ENCODE data around the gene CD82.

CD82 gene

DNA sequence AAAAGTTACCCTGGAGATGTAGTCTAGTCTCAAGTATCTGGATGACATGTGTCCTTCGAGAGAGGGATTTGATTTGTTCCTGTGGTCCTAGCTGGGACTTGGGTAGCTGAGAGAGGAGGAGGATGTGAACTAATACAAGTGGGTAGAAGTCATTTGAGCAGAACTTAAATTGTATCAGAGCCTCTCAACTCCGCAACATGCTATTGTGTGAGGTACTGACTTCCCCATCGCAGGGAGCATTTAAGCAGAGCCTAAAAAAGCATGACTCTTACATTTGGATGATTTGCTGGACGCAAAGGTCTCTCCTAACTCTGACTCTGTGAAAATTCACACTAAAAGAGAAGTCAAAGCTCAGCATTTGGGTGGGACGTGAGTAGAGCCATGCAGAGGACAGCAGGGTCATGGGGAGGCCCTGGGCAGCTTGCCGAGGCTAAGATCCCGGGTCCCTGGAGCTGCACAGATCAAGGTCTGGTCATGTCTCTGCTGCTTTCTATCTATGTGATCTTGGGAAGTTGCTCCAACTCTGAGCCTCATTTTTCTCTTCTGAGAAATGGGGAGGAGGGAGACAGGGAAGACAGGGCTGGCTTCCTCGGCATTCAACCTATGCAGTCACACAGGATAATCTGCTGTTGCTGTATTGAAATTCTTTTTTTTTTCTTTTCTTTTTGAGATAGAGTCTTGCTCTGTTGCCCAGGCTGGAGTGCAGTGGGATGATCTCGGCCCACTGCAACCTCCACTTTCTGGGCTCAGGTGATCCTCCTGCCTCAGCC lies 44.9 kb downstream of the CD82 start:
- Histone ChIP-seq H3K9ac (ENCODE audit: insufficient read length, low read depth) (no peak overlapping the region), H3K9me3 (ENCODE audit: insufficient read depth, low read length) (no peaks in the 10 kb centered on the region), H3K4me1 (ENCODE audit: insufficient read depth, insufficient read length) (peaks cover 16% of the 10 kb centered on the region), H3K4me3 (ENCODE audit: insufficient read length, low read depth) (no peak overlapping the region), H3K36me3 (ENCODE audit: insufficient read depth, insufficient read length, low read length) (no peaks in the 10 kb centered on the region), H3K27me3 (ENCODE audit: insufficient read depth, insufficient read length) (no peaks in the 10 kb centered on the region)
- TF ChIP-seq SUZ12 (IDR thresholded peaks at IDR 0.05; ENCODE audit: extremely low read depth, insufficient read depth, insufficient read length): no peak
- no peak for TF ChIP-seq YY1 (IDR thresholded peaks at IDR 0.05; ENCODE audit: insufficient read depth, insufficient read length)
- TF ChIP-seq ZNF274 (IDR thresholded peaks at IDR 0.05; ENCODE audit: low read depth, low read length): no peak
- DNase-seq (ENCODE audit: low read depth, low spot score): no peak

DNA sequence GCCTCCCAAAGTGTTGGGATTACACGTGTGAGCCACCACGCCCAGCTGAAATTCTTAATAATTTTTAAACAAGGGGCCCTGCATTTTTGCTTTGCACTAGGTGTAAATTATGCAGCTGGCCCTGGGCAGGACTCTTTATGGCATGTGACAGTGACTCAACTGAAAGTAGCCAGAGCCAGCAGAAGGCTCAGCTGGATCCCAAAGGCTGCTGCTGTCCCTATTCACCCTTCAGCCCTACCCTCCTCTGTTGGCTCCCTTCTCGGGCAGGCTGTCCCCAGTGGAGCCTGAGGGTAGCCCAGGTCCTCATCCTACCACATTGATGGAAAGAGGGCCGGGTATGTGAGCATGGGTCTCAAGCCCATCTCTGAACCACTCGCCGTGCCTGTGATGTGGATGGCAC lies 45.6 kb downstream of the CD82 start:
- H3K4me3 ChIP-seq (ENCODE audit: insufficient read length, low read depth): no peak overlapping the region
- no peaks in the 10 kb centered on the region for H3K9me3 ChIP-seq (ENCODE audit: insufficient read depth, low read length)
- DNase-seq (ENCODE audit: low read depth, low spot score): no peak
- H3K4me1 ChIP-seq (ENCODE audit: insufficient read depth, insufficient read length): peaks cover 18% of the 10 kb centered on the region
- no peaks in the 10 kb centered on the region for H3K27me3 ChIP-seq (ENCODE audit: insufficient read depth, insufficient read length)
- TF ChIP-seq SUZ12 (IDR thresholded peaks at IDR 0.05; ENCODE audit: extremely low read depth, insufficient read depth, insufficient read length) (no peak), ZNF274 (IDR thresholded peaks at IDR 0.05; ENCODE audit: low read depth, low read length) (no peak), YY1 (IDR thresholded peaks at IDR 0.05; ENCODE audit: insufficient read depth, insufficient read length) (no peak)
- H3K9ac ChIP-seq (ENCODE audit: insufficient read length, low read depth): no peak overlapping the region
- H3K36me3 ChIP-seq (ENCODE audit: insufficient read depth, insufficient read length, low read length): no peaks in the 10 kb centered on the region

DNA sequence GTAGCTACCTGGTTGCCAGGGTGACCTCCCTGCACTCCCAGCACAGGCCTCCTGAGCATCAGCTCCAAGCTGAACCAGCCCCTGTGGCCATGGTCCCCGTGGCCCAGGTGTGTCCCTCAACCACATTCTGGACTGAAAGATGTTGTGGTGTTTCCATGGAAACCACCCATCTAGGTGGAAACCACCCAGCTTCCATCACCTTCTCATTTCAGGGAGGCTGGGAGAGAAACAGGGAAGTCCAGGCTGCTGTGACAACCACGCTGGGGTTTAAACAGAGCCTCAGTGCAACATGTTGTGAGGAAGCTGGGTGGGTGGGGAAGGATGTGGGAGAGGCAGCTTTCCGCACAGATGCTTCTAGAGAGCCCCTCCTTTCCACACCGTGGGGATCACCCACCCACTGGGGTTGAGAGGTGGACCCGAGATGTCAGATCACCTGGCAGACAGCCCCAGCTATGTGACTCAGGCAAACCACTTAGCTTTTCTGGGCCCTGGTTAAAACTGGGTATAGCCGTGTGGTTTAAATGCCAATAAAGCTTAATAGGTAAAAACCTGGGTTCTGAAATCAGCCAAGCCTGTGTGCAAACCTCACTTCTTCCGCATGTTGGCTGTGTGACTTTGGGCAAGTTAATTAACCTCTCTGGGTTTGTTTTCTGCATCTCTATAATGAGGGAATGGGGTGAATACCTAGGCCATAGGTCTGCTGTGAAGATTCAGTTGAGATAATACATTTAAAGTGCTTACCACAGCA lies 46.4 kb downstream of the CD82 start:
- no peak overlapping the region for H3K4me3 ChIP-seq (ENCODE audit: insufficient read length, low read depth)
- H3K4me1 ChIP-seq (ENCODE audit: insufficient read depth, insufficient read length): peaks cover 18% of the 10 kb centered on the region
- no peaks in the 10 kb centered on the region for H3K27me3 ChIP-seq (ENCODE audit: insufficient read depth, insufficient read length)
- H3K9me3 ChIP-seq (ENCODE audit: insufficient read depth, low read length): no peaks in the 10 kb centered on the region
- DNase-seq (ENCODE audit: low read depth, low spot score): no peak
- H3K36me3 ChIP-seq (ENCODE audit: insufficient read depth, insufficient read length, low read length): no peaks in the 10 kb centered on the region
- no peak overlapping the region for H3K9ac ChIP-seq (ENCODE audit: insufficient read length, low read depth)
- TF ChIP-seq ZNF274 (IDR thresholded peaks at IDR 0.05; ENCODE audit: low read depth, low read length): no peak
- TF ChIP-seq YY1 (IDR thresholded peaks at IDR 0.05; ENCODE audit: insufficient read depth, insufficient read length): no peak
- no peak for TF ChIP-seq SUZ12 (IDR thresholded peaks at IDR 0.05; ENCODE audit: extremely low read depth, insufficient read depth, insufficient read length)

DNA sequence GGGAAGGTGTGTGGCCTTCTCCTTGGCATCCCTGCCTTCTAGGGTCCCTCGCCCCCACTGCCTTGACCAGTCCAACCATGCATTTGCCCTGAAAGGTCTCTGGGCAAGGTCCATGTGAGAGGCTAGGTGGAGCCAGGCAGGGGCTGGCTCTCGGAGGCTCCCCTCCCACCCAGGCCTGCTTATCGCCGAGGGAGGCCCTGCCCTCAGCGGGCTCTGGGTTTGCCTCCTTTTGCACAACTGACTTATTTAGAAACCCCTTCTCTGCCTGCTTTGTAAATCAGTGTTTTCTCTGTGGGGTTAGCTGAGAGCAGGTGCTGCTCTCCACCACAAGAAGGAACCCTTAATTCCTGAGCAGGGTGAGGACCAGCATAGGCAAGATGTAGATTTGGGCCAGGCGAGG lies 47.7 kb downstream of the CD82 start:
- H3K27me3 ChIP-seq (ENCODE audit: insufficient read depth, insufficient read length): no peaks in the 10 kb centered on the region
- no peaks in the 10 kb centered on the region for H3K36me3 ChIP-seq (ENCODE audit: insufficient read depth, insufficient read length, low read length)
- peaks cover 24% of the 10 kb centered on the region for H3K4me1 ChIP-seq (ENCODE audit: insufficient read depth, insufficient read length)
- TF ChIP-seq ZNF274 (IDR thresholded peaks at IDR 0.05; ENCODE audit: low read depth, low read length): no peak
- TF ChIP-seq YY1 (IDR thresholded peaks at IDR 0.05; ENCODE audit: insufficient read depth, insufficient read length): no peak
- no peak for TF ChIP-seq SUZ12 (IDR thresholded peaks at IDR 0.05; ENCODE audit: extremely low read depth, insufficient read depth, insufficient read length)
- no peak overlapping the region for H3K4me3 ChIP-seq (ENCODE audit: insufficient read length, low read depth)
- no peak for DNase-seq (ENCODE audit: low read depth, low spot score)
- no peak overlapping the region for H3K9ac ChIP-seq (ENCODE audit: insufficient read length, low read depth)
- no peaks in the 10 kb centered on the region for H3K9me3 ChIP-seq (ENCODE audit: insufficient read depth, low read length)

DNA sequence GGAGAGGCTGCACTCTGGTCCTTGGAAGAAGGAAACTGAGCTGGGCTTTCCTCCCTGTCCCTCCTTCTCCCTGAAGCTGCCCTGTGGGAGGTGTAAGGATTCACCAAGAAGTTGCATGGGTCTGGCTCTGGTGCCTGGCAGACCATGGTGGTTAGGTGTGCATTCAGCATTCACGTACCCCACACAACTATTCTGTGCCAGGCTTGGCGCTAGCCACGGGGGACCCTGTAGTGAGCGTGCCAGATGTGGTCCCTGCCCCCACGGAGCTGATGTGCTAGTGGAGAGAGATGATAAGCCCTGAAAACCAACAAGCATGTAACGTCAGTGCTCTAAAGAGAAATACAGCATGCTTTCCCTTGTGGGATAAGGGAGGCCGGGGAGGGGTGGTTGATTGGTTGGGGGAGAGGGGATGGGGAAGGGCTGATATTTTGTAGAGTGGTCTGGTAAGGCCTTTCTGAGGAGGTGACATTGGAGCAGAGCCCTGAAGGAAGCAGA lies 48.9 kb downstream of the CD82 start:
- no peak for DNase-seq (ENCODE audit: low read depth, low spot score)
- H3K9ac ChIP-seq (ENCODE audit: insufficient read length, low read depth): no peak overlapping the region
- peaks cover 24% of the 10 kb centered on the region for H3K4me1 ChIP-seq (ENCODE audit: insufficient read depth, insufficient read length)
- TF ChIP-seq SUZ12 (IDR thresholded peaks at IDR 0.05; ENCODE audit: extremely low read depth, insufficient read depth, insufficient read length) (no peak), YY1 (IDR thresholded peaks at IDR 0.05; ENCODE audit: insufficient read depth, insufficient read length) (no peak), ZNF274 (IDR thresholded peaks at IDR 0.05; ENCODE audit: low read depth, low read length) (no peak)
- no peaks in the 10 kb centered on the region for H3K36me3 ChIP-seq (ENCODE audit: insufficient read depth, insufficient read length, low read length)
- H3K9me3 ChIP-seq (ENCODE audit: insufficient read depth, low read length): no peaks in the 10 kb centered on the region
- H3K27me3 ChIP-seq (ENCODE audit: insufficient read depth, insufficient read length): no peaks in the 10 kb centered on the region
- H3K4me3 ChIP-seq (ENCODE audit: insufficient read length, low read depth): no peak overlapping the region

DNA sequence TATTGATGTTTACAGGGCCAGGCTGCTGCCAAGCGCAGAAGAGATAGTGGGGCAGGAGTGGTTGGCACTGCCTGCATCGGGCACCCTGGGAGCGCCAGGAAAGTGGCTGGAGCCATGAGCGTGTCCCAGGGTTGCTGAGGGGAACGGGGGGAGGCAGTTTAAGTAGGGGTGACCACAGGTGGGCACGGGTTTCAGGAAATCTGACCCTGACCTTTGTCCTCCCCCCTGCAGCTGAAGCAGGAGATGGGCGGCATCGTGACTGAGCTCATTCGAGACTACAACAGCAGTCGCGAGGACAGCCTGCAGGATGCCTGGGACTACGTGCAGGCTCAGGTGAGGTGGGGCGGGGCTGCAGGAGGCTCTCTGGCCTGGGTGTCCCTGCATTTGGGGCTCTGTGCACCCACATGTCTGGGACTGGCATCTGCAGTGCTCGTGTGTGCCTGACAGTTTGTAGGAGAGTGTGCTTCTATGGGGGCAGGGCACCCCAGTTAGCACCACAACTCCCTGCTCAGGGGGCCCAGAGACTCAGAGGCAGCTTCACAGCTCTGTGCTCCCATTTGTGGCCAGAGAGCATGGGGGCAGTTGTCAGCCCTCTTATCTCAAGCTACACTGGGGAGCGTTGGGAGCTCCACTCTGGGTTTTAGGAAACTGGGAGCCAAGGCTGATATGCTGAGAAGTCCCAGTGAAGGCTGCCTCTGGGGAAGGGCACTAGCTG lies 49.7 kb downstream of the CD82 start:
- H3K4me3 ChIP-seq (ENCODE audit: insufficient read length, low read depth): no peak overlapping the region

More for the DNA sequence above, 49.7 kb downstream of the CD82 start:
- Histone ChIP-seq H3K36me3 (ENCODE audit: insufficient read depth, insufficient read length, low read length) (no peaks in the 10 kb centered on the region), H3K9ac (ENCODE audit: insufficient read length, low read depth) (peak overlapping the region; percentile 47), H3K27me3 (ENCODE audit: insufficient read depth, insufficient read length) (no peaks in the 10 kb centered on the region), H3K9me3 (ENCODE audit: insufficient read depth, low read length) (no peaks in the 10 kb centered on the region), H3K4me1 (ENCODE audit: insufficient read depth, insufficient read length) (peaks cover 26% of the 10 kb centered on the region)
- TF ChIP-seq ZNF274 (IDR thresholded peaks at IDR 0.05; ENCODE audit: low read depth, low read length): no peak
- no peak for TF ChIP-seq YY1 (IDR thresholded peaks at IDR 0.05; ENCODE audit: insufficient read depth, insufficient read length)
- no peak for TF ChIP-seq SUZ12 (IDR thresholded peaks at IDR 0.05; ENCODE audit: extremely low read depth, insufficient read depth, insufficient read length)
- no peak for DNase-seq (ENCODE audit: low read depth, low spot score)

All from NT2/D1 (cell line).